H1 (cell line): ENCODE results near the gene PITPNC1. TPM values are rescaled to one million over a fixed set of nuclear protein-coding genes. Genes with fewer than 3 reads are reported as not detected.
A peak's percentile ranks its signal among the peaks of the same experiment; 100 is the strongest.

Experiments
- CTCF ChIA-PET: fragments of 300-600 bp; sonication (Branson Sonifier 250); formaldehyde crosslinking; loops from one replicate; lab custom pipeline; 2021; ENCODE audit not compliant: partially characterized antibody; lab: Charles Lee
- POLR2A ChIA-PET: fragments of 300-600 bp; sonication (Branson Sonifier 250); formaldehyde crosslinking; loops from one replicate; lab custom pipeline; 2021; ENCODE audit warnings: inconsistent platforms; ENCODE audit not compliant: partially characterized antibody; lab: Charles Lee
- DNase-seq, 2 experiments: peaks; one replicate each; pipeline versions ENCODE4 v3.0.0 to v3.0.0-alpha.2; 2010 to 2022; ENCODE audit warnings: low spot score in 2 of 2, low read depth in 1 of 2, mixed read lengths in 1 of 2
- FAIRE-seq: peaks from 2 replicates; lab custom pipeline; 2011; peaks lifted over from hg19 to GRCh38; lab: Jason Lieb, UNC
- H2AFZ ChIP-seq: 2 replicates; pipeline ENCODE4 v1.8.1; 2012; ENCODE audit warnings: low read length, inconsistent platforms
- H2AK5ac ChIP-seq: 2 replicates; pipeline ENCODE4 v1.6.1; 2013; ENCODE audit warnings: low read depth, low read length
- H2BK120ac ChIP-seq: replicated peaks from 2 replicates; pipeline ENCODE3; 2013; ENCODE audit warnings: low read depth, low read length, inconsistent platforms
- H2BK12ac ChIP-seq: 2 replicates; pipeline ENCODE4 v1.6.1; 2013; ENCODE audit warnings: low read depth, low read length
- H2BK15ac ChIP-seq: 2 replicates; pipeline ENCODE4 v1.6.1; 2013; ENCODE audit warnings: low read length
- H2BK20ac ChIP-seq: 2 replicates; pipeline ENCODE4 v1.6.1; 2013; ENCODE audit warnings: low read length
- H2BK5ac ChIP-seq: 2 replicates; pipeline ENCODE4 v1.6.1; 2013; ENCODE audit warnings: low read depth, low read length
- H3K14ac ChIP-seq: 2 replicates; pipeline ENCODE4 v1.6.1; 2013; ENCODE audit warnings: inconsistent platforms; ENCODE audit not compliant: insufficient read length
- H3K18ac ChIP-seq: 2 replicates; pipeline ENCODE4 v1.6.1; 2013; ENCODE audit warnings: low read length; ENCODE audit errors: extremely low read depth
- H3K23ac ChIP-seq: 2 replicates; pipeline ENCODE4 v1.6.1; 2013; ENCODE audit warnings: inconsistent platforms; ENCODE audit not compliant: insufficient read length
- H3K23me2 ChIP-seq: 2 replicates; pipeline ENCODE4 v1.6.1; 2013; ENCODE audit warnings: low read depth, low read length
- H3K27ac ChIP-seq: 2 replicates; pipeline ENCODE4 v1.6.1; 2011; ENCODE audit warnings: low read depth, low read length, inconsistent platforms
- H3K27me3 ChIP-seq, 4 experiments: replicated peaks in 1 of 4; 1 replicate in 1 of 4; 2 replicates in 3 of 4; pipeline versions ENCODE4 v1.6.1 to v1.8.1; 2011 to 2013; ENCODE audit warnings: low read length in 3 of 4, mild to moderate bottlenecking in 3 of 4, inconsistent platforms in 2 of 4, mixed read lengths in 2 of 4, moderate library complexity in 1 of 4; ENCODE audit not compliant: control insufficient read depth in 3 of 4, insufficient read depth in 3 of 4; ENCODE audit errors: extremely low read depth in 1 of 4
- H3K36me3 ChIP-seq, 4 experiments: 2 replicates each; pipeline versions ENCODE4 v1.6.1 to v1.8.1; 2011 to 2013; ENCODE audit warnings: mild to moderate bottlenecking in 4 of 4, low read length in 3 of 4, moderate library complexity in 2 of 4, control low read depth in 1 of 4, inconsistent platforms in 1 of 4; ENCODE audit not compliant: insufficient read depth in 4 of 4, control insufficient read depth in 2 of 4
- H3K4ac ChIP-seq: replicated peaks from 2 replicates; pipeline ENCODE3; 2013; ENCODE audit warnings: low read length, low read depth, mixed read lengths, inconsistent platforms; ENCODE audit not compliant: insufficient read length
- H3K4me1 ChIP-seq, 4 experiments: replicated peaks in 1 of 4; 1 replicate in 1 of 4; 2 replicates in 3 of 4; pipeline versions ENCODE4 v1.6.1 to v1.8.1; 2011 to 2013; ENCODE audit warnings: low read length in 3 of 4, inconsistent platforms in 2 of 4, mixed read lengths in 1 of 4; ENCODE audit not compliant: insufficient read depth in 4 of 4, control insufficient read depth in 3 of 4
- H3K4me2 ChIP-seq, 2 experiments: 2 replicates each; pipeline versions ENCODE4 v1.6.1 to v1.8.1; 2011 to 2013; ENCODE audit warnings: low read depth in 2 of 2, low read length in 2 of 2, control low read depth in 1 of 2, inconsistent platforms in 1 of 2, mild to moderate bottlenecking in 1 of 2; ENCODE audit not compliant: insufficient read depth in 1 of 2
- H3K4me3 ChIP-seq, 4 experiments: fragments of 200-600, 300-600 bp in 1 of 4; sonication (generic), shearing (Covaris generic), sonication (Bioruptor Twin) in 1 of 4; 2 replicates each; pipeline versions ENCODE4 v1.5.1 to v1.8.1; 2011 to 2016; ENCODE audit warnings: low read length in 4 of 4, low read depth in 3 of 4, control low read depth in 2 of 4, inconsistent platforms in 2 of 4, mild to moderate bottlenecking in 2 of 4, mixed read lengths in 1 of 4, moderate library complexity in 1 of 4; ENCODE audit not compliant: insufficient read depth in 2 of 4; ENCODE audit errors: extremely low read depth in 1 of 4
- H3K56ac ChIP-seq: replicated peaks from 2 replicates; pipeline ENCODE3; 2013; ENCODE audit warnings: low read depth, mild to moderate bottlenecking, mixed read lengths, low read length, inconsistent platforms; ENCODE audit not compliant: insufficient read length
- H3K79me1 ChIP-seq: 2 replicates; pipeline ENCODE4 v1.6.1; 2013; ENCODE audit warnings: low read depth, low read length, control low read depth
- H3K79me2 ChIP-seq, 2 experiments: 2 replicates each; pipeline versions ENCODE4 v1.6.1 to v1.8.1; 2012 to 2013; ENCODE audit warnings: low read length in 2 of 2, mild to moderate bottlenecking in 2 of 2, inconsistent platforms in 1 of 2; ENCODE audit not compliant: insufficient read depth in 2 of 2, control insufficient read depth in 1 of 2
- H3K9ac ChIP-seq, 4 experiments: replicated peaks in 1 of 4; 1 replicate in 1 of 4; 2 replicates in 3 of 4; pipeline versions ENCODE4 v1.6.1 to v1.8.1; 2011 to 2013; ENCODE audit warnings: low read depth in 3 of 4, low read length in 3 of 4, control low read depth in 2 of 4, mild to moderate bottlenecking in 2 of 4, moderate library complexity in 2 of 4, inconsistent platforms in 1 of 4; ENCODE audit errors: extremely low read depth in 1 of 4
- H3K9me3 ChIP-seq, 2 experiments: 2 replicates each; pipeline versions ENCODE4 v1.6.1 to v1.8.1; 2012 to 2013; ENCODE audit warnings: mild to moderate bottlenecking in 2 of 2, moderate library complexity in 2 of 2, control low read depth in 1 of 2, inconsistent platforms in 1 of 2, low read depth in 1 of 2, low read length in 1 of 2, mixed read lengths in 1 of 2; ENCODE audit not compliant: insufficient read depth in 2 of 2
- H4K20me1 ChIP-seq, 2 experiments: replicated peaks in 1 of 2; 2 replicates each; pipeline versions ENCODE3 to v1.8.1; 2011 to 2013; ENCODE audit warnings: inconsistent platforms in 2 of 2, low read length in 2 of 2, mild to moderate bottlenecking in 1 of 2; ENCODE audit not compliant: insufficient read depth in 2 of 2, control insufficient read depth in 1 of 2
- H4K5ac ChIP-seq: 2 replicates; pipeline ENCODE4 v1.6.1; 2013; ENCODE audit warnings: low read length, low read depth, mixed read lengths, inconsistent platforms; ENCODE audit not compliant: insufficient read length
- H4K8ac ChIP-seq: 2 replicates; pipeline ENCODE4 v1.8.0; 2013; ENCODE audit warnings: mild to moderate bottlenecking, moderate library complexity, low read length, inconsistent platforms; ENCODE audit not compliant: insufficient read depth; ENCODE audit errors: extremely low read depth
- H4K91ac ChIP-seq: replicated peaks from 2 replicates; pipeline ENCODE3; 2013; ENCODE audit warnings: low read length, mixed read lengths, inconsistent platforms; ENCODE audit not compliant: insufficient read length
- BCL11A ChIP-seq, 2 experiments: IDR thresholded peaks; one replicate each; pipeline ENCODE4 v1.6.1; 2011; ENCODE audit warnings: low read depth in 2 of 2, low read length in 2 of 2, mild to moderate bottlenecking in 2 of 2
- CTBP2 ChIP-seq: IDR thresholded peaks from 2 replicates; pipeline ENCODE4 v1.7.0; 2011; ENCODE audit warnings: borderline replicate concordance, mild to moderate bottlenecking, moderate library complexity, mixed read lengths, low read length; ENCODE audit not compliant: insufficient read depth, insufficient read length
- EGR1 ChIP-seq: IDR thresholded peaks from 2 replicates; pipeline ENCODE4 v1.6.1; 2011; ENCODE audit warnings: low read depth, low read length, borderline replicate concordance
- RAD21 ChIP-seq, 2 experiments: IDR thresholded peaks in 1 of 2; conservative IDR thresholded peaks in 1 of 2; 2 replicates each; pipeline ENCODE4 v1.6.1; 2011; ENCODE audit warnings: low read depth in 2 of 2, low read length in 2 of 2, improper control_type of control experiment in 1 of 2, inconsistent platforms in 1 of 2, mild to moderate bottlenecking in 1 of 2, moderate library complexity in 1 of 2
- RFX5 ChIP-seq: IDR thresholded peaks from 2 replicates; pipeline ENCODE4 v1.6.1; 2011; ENCODE audit warnings: low read depth, low read length, improper control_type of control experiment, borderline replicate concordance
- RNF2 ChIP-seq: fragments of 200-900, 300-1000 bp; sonication (generic); IDR thresholded peaks from 2 replicates; pipeline ENCODE4 v1.7.1; 2016; ENCODE audit warnings: borderline replicate concordance, low read depth, mild to moderate bottlenecking, antibody characterized with exemption, low read length; ENCODE audit not compliant: poor library complexity, severe bottlenecking; ENCODE audit errors: missing control alignments
- TAF7 ChIP-seq: optimal IDR thresholded peaks from 2 replicates; pipeline ENCODE3; 2011; ENCODE audit warnings: low read depth, mild to moderate bottlenecking, inconsistent platforms, low read length, moderate library complexity, borderline replicate concordance
- TCF12 ChIP-seq: IDR thresholded peaks from 2 replicates; pipeline ENCODE4 v1.6.1; 2011; ENCODE audit warnings: low read depth, mild to moderate bottlenecking, low read length
- WGBS, 2 experiments: shearing (Covaris generic) in 1 of 2; methylation state at CpG; one replicate each; pipeline versions ENCODE4 v1.1.6 to v1.1.7; 2013 to 2015; ENCODE audit warnings: low lambda C conversion rate in 2 of 2, mixed read lengths in 2 of 2, inconsistent platforms in 1 of 2, low coverage in 1 of 2, missing lambda C conversion rate in 1 of 2; ENCODE audit not compliant: insufficient replicate concordance in 2 of 2, insufficient coverage in 1 of 2, insufficient read length in 1 of 2; ENCODE audit errors: extremely low coverage in 1 of 2, missing lambda C conversion rate in 1 of 2; 5-methylcytosine and 5-hydroxymethylcytosine counted together
- polyA plus RNA-seq, 7 experiments: library from polyadenylated mRNA; depleted of rRNA in 3 of 7; stranded (reverse) in 5 of 7; unstranded in 2 of 7; fragments of >200 nt in 5 of 7; fragments of 200-250 nt in 2 of 7; gene quantifications; 1 replicate in 5 of 7; 2 replicates in 1 of 7; 4 replicates in 1 of 7; pipeline versions ENCODE4 v1.2.1 to v1.2.3, GENCODE V29; 2011 to 2013; ENCODE audit warnings: missing spikeins in 2 of 7, mixed read lengths in 2 of 7
- total RNA-seq: library from RNA; stranded (reverse); fragmentation: NEBNext Ultra II Directional; extraction: Animal tissue kit (Norgen Biotek cat#: 25700); gene quantifications from 2 replicates; pipeline ENCODE4 v1.2.1, GENCODE V29; 2021

Gene PITPNC1
- total and polyA plus RNA-seq, 2 of the 8 experiments (the other 6 are each of a cell fraction or from before 2014, with no cell fraction given): 17.6 to 54.7 TPM

GRCh38 chr17:67479148-67479547, 102.1 kb downstream of the PITPNC1 start:
- Histone ChIP-seq H2BK5ac (no peak overlapping the region), H2BK20ac (no peak overlapping the region), H3K14ac (no peak overlapping the region), H2AK5ac (no peak overlapping the region), H3K9ac (no peak overlapping the region), H3K4me1 (peaks cover 0 to 18% (median 9%) of the 10 kb centered on the region in 4 experiments; a peak in 6 of 7 replicates), H4K91ac (no peak overlapping the region), H3K4me3 (no peak overlapping the region), H3K23ac (no peak overlapping the region), H4K8ac (no peak overlapping the region), H3K27me3 (no peaks in the 10 kb centered on the region), H4K5ac (no peak overlapping the region), H3K9me3 (no peaks in the 10 kb centered on the region), H3K36me3 (no peaks in the 10 kb centered on the region), H3K18ac (no peak overlapping the region), H3K4me2 (no peak overlapping the region), H2BK12ac (0 out of 2 replicates have a peak overlapping the region, but pooled peaks have one; percentile 1), H2AFZ (no peak overlapping the region), H3K79me2 (peaks cover 0 to 74% of the 10 kb centered on the region in 2 experiments; a peak in 3 of 4 replicates), H3K79me1 (peaks cover 2% of the 10 kb centered on the region; the same call in 1 of the 2 replicates), H3K27ac (0 out of 2 replicates have a peak overlapping the region, but pooled peaks have one; percentile 17), H2BK15ac (no peak overlapping the region), H4K20me1 (peaks cover 1 to 2% of the 10 kb centered on the region in 2 experiments), H2BK120ac (no peak overlapping the region), H3K4ac (no peak overlapping the region), H3K23me2 (no peaks in the 10 kb centered on the region), H3K56ac (no peak overlapping the region)
- ChIA-PET CTCF (interaction anchor here (1.0 to 1.1 kb wide), 3 partner anchors 9 to 100 kb away, joined by 3 read pairs; no protein-coding TSS in a partner anchor), POLR2A (no interaction called here)
- FAIRE-seq (no peak), DNase-seq (no peak)
- TF ChIP-seq CTBP2: no peak
- TF ChIP-seq RAD21 (IDR thresholded peaks at IDR 0.05 in 1 of 2, conservative IDR thresholded peaks at IDR 0.05 in 1 of 2; ENCODE audit: low read depth in 2 of 2, low read length in 2 of 2): no peak
- no peak for TF ChIP-seq BCL11A (IDR thresholded peaks at IDR 0.05; ENCODE audit: low read depth in 2 of 2, low read length in 2 of 2)
- TF ChIP-seq TAF7: no peak
- no peak for TF ChIP-seq RNF2
- TF ChIP-seq RFX5: no peak
- no peak for TF ChIP-seq TCF12
- no peak for TF ChIP-seq EGR1
- 84% methylated on average over 3 of the region's 3 CpGs; no CpG with 5 or more reads in 1 of the 2 experiments for WGBS, 2 experiments
